ENCODE results near the gene SLC16A10. TPM values are rescaled to one million over a fixed set of nuclear protein-coding genes. Genes with fewer than 3 reads are reported as not detected.

Gene SLC16A10
- total and polyA plus RNA-seq, 2 experiments from 2014 or later, result 12.1 to 30.9 TPM

- Mint-ChIP-seq H3K9me3 (no peaks in the 10 kb centered on the region), H3K27me3 (ENCODE audit: insufficient read depth, low read depth, poor library complexity) (no peaks in the 10 kb centered on the region), H3K27ac (no peak overlapping the region), H3K4me1 (peaks cover 8% of the 10 kb centered on the region; the same call in 2 of the 3 replicates), H3K36me3 (ENCODE audit: low read depth) (0 out of 3 replicates have a peak, but pooled peaks cover 3% of the 10 kb centered on the region), H3K4me3 (no peak overlapping the region)
- H2AFZ ChIP-seq, result no peak overlapping the region
- no peaks in the 10 kb centered on the region; the same call in 1 of the 2 replicates for H3K9me2 ChIP-seq (ENCODE audit: insufficient read depth)
- H3K36me3 ChIP-seq (ENCODE audit: insufficient read depth), result no peaks in the 10 kb centered on the region
- H3K4me3 ChIP-seq, result no peak overlapping the region
- no peak overlapping the region for H3K27ac ChIP-seq (ENCODE audit: low read depth)
- peaks cover 12% of the 10 kb centered on the region; the same call in 1 of the 2 replicates for H3K79me2 ChIP-seq (replicated peaks; ENCODE audit: insufficient read depth)
- no peaks in the 10 kb centered on the region for H3F3A ChIP-seq (replicated peaks; ENCODE audit: low read depth)
- TF ChIP-seq, protein P1, sequence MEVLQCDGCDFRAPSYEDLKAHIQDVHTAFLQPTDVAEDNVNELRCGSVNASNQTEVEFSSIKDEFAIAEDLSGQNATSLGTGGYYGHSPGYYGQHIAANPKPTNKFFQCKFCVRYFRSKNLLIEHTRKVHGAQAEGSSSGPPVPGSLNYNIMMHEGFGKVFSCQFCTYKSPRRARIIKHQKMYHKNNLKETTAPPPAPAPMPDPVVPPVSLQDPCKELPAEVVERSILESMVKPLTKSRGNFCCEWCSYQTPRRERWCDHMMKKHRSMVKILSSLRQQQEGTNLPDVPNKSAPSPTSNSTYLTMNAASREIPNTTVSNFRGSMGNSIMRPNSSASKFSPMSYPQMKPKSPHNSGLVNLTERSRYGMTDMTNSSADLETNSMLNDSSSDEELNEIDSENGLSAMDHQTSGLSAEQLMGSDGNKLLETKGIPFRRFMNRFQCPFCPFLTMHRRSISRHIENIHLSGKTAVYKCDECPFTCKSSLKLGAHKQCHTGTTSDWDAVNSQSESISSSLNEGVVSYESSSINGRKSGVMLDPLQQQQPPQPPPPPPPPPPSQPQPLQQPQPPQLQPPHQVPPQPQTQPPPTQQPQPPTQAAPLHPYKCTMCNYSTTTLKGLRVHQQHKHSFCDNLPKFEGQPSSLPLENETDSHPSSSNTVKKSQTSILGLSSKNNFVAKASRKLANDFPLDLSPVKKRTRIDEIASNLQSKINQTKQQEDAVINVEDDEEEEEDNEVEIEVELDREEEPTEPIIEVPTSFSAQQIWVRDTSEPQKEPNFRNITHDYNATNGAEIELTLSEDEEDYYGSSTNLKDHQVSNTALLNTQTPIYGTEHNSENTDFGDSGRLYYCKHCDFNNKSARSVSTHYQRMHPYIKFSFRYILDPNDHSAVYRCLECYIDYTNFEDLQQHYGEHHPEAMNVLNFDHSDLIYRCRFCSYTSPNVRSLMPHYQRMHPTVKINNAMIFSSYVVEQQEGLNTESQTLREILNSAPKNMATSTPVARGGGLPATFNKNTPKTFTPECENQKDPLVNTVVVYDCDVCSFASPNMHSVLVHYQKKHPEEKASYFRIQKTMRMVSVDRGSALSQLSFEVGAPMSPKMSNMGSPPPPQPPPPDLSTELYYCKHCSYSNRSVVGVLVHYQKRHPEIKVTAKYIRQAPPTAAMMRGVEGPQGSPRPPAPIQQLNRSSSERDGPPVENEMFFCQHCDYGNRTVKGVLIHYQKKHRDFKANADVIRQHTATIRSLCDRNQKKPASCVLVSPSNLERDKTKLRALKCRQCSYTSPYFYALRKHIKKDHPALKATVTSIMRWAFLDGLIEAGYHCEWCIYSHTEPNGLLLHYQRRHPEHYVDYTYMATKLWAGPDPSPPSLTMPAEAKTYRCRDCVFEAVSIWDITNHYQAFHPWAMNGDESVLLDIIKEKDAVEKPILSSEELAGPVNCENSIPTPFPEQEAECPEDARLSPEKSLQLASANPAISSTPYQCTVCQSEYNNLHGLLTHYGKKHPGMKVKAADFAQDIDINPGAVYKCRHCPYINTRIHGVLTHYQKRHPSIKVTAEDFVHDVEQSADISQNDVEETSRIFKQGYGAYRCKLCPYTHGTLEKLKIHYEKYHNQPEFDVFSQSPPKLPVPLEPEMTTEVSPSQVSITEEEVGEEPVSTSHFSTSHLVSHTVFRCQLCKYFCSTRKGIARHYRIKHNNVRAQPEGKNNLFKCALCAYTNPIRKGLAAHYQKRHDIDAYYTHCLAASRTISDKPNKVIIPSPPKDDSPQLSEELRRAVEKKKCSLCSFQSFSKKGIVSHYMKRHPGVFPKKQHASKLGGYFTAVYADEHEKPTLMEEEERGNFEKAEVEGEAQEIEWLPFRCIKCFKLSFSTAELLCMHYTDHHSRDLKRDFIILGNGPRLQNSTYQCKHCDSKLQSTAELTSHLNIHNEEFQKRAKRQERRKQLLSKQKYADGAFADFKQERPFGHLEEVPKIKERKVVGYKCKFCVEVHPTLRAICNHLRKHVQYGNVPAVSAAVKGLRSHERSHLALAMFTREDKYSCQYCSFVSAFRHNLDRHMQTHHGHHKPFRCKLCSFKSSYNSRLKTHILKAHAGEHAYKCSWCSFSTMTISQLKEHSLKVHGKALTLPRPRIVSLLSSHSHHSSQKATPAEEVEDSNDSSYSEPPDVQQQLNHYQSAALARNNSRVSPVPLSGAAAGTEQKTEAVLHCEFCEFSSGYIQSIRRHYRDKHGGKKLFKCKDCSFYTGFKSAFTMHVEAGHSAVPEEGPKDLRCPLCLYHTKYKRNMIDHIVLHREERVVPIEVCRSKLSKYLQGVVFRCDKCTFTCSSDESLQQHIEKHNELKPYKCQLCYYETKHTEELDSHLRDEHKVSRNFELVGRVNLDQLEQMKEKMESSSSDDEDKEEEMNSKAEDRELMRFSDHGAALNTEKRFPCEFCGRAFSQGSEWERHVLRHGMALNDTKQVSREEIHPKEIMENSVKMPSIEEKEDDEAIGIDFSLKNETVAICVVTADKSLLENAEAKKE (CRISPR knock-in tag; IDR thresholded peaks at IDR 0.05), result no peak
- TF ChIP-seq ZNF331 (CRISPR knock-in tag; IDR thresholded peaks at IDR 0.05; ENCODE audit: low read depth), result no peak
- TF ChIP-seq STAT1 (IDR thresholded peaks at IDR 0.05; ENCODE audit: unreplicated experiment), result no peak
- TF ChIP-seq POLR2AphosphoS5 (IDR thresholded peaks at IDR 0.05; ENCODE audit: low read depth), result no peak
- no peak for TF ChIP-seq ETS1 (IDR thresholded peaks at IDR 0.05)
- TF ChIP-seq, protein P2, sequence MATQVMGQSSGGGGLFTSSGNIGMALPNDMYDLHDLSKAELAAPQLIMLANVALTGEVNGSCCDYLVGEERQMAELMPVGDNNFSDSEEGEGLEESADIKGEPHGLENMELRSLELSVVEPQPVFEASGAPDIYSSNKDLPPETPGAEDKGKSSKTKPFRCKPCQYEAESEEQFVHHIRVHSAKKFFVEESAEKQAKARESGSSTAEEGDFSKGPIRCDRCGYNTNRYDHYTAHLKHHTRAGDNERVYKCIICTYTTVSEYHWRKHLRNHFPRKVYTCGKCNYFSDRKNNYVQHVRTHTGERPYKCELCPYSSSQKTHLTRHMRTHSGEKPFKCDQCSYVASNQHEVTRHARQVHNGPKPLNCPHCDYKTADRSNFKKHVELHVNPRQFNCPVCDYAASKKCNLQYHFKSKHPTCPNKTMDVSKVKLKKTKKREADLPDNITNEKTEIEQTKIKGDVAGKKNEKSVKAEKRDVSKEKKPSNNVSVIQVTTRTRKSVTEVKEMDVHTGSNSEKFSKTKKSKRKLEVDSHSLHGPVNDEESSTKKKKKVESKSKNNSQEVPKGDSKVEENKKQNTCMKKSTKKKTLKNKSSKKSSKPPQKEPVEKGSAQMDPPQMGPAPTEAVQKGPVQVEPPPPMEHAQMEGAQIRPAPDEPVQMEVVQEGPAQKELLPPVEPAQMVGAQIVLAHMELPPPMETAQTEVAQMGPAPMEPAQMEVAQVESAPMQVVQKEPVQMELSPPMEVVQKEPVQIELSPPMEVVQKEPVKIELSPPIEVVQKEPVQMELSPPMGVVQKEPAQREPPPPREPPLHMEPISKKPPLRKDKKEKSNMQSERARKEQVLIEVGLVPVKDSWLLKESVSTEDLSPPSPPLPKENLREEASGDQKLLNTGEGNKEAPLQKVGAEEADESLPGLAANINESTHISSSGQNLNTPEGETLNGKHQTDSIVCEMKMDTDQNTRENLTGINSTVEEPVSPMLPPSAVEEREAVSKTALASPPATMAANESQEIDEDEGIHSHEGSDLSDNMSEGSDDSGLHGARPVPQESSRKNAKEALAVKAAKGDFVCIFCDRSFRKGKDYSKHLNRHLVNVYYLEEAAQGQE (IDR thresholded peaks at IDR 0.05; ENCODE audit: unreplicated experiment), result no peak
- TF ChIP-seq EZH2phosphoT487 (IDR thresholded peaks at IDR 0.05; ENCODE audit: unreplicated experiment), result no peak
- TF ChIP-seq, protein P3, sequence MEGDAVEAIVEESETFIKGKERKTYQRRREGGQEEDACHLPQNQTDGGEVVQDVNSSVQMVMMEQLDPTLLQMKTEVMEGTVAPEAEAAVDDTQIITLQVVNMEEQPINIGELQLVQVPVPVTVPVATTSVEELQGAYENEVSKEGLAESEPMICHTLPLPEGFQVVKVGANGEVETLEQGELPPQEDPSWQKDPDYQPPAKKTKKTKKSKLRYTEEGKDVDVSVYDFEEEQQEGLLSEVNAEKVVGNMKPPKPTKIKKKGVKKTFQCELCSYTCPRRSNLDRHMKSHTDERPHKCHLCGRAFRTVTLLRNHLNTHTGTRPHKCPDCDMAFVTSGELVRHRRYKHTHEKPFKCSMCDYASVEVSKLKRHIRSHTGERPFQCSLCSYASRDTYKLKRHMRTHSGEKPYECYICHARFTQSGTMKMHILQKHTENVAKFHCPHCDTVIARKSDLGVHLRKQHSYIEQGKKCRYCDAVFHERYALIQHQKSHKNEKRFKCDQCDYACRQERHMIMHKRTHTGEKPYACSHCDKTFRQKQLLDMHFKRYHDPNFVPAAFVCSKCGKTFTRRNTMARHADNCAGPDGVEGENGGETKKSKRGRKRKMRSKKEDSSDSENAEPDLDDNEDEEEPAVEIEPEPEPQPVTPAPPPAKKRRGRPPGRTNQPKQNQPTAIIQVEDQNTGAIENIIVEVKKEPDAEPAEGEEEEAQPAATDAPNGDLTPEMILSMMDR (conservative IDR thresholded peaks at IDR 0.05; ENCODE audit: low read depth in 2 of 2), result no peak
- no peak for TF ChIP-seq NANOG (IDR thresholded peaks at IDR 0.05; ENCODE audit: borderline replicate concordance)
- no peak overlapping the region for H3K4me2 ChIP-seq
- no peaks in the 10 kb centered on the region for H4K20me1 ChIP-seq (replicated peaks; ENCODE audit: insufficient read depth)
- H3K4me1 ChIP-seq (ENCODE audit: insufficient read depth), result no peaks in the 10 kb centered on the region; the same call in 1 of the 2 replicates
- DNase-seq (ENCODE audit: low spot score) (no peak), ATAC-seq (no peak)
- no peaks in the 10 kb centered on the region for H3K27me3 ChIP-seq (ENCODE audit: insufficient read depth)
Observed at GRCh38 chr6:111119571-111120329, 32.4 kb downstream of the SLC16A10 start.

Data from GM23338 (cell line).